Osteoblast (primary cell): Measurements from ENCODE around the gene ANXA1. TPM values are rescaled to one million over a fixed set of nuclear protein-coding genes. Genes with fewer than 3 reads are reported as not detected.
A peak's percentile ranks its signal among the peaks of the same experiment; 100 is the strongest.

Experiments used
- DNase-seq: peaks from one replicate; pipeline ENCODE4 v3.0.0; 2011; ENCODE audit warnings: low spot score, mixed read lengths; ENCODE audit not compliant: insufficient read length; ENCODE audit errors: missing footprints
- H2AFZ ChIP-seq: 2 replicates; pipeline ENCODE4 v1.6.0; 2011; ENCODE audit warnings: mild to moderate bottlenecking, low read length
- H3K27ac ChIP-seq: 2 replicates; pipeline ENCODE4 v1.5.1; 2011; ENCODE audit warnings: mild to moderate bottlenecking, low read depth, low read length, moderate library complexity
- H3K27me3 ChIP-seq: 2 replicates; pipeline ENCODE4 v1.6.0; 2012; ENCODE audit warnings: mild to moderate bottlenecking, control low read depth, inconsistent platforms, low read length, moderate library complexity; ENCODE audit not compliant: insufficient read depth
- H3K36me3 ChIP-seq: 2 replicates; pipeline ENCODE4 v1.5.1; 2011; ENCODE audit warnings: mild to moderate bottlenecking, low read length, control low read depth, moderate library complexity; ENCODE audit not compliant: insufficient read depth
- H3K4me1 ChIP-seq: 2 replicates; pipeline ENCODE4 v1.5.1; 2011; ENCODE audit warnings: mild to moderate bottlenecking, low read length, control low read depth, moderate library complexity; ENCODE audit not compliant: insufficient read depth
- H3K4me2 ChIP-seq: 2 replicates; pipeline ENCODE4 v1.6.0; 2011; ENCODE audit warnings: mild to moderate bottlenecking, low read length; ENCODE audit not compliant: insufficient read depth
- H3K4me3 ChIP-seq: fragments of 200-600 bp; sonication (generic); 3 replicates; pipeline ENCODE4 v1.5.1; 2012; ENCODE audit warnings: mild to moderate bottlenecking, low read length, inconsistent platforms; ENCODE audit not compliant: insufficient read depth
- H3K79me2 ChIP-seq: 2 replicates; pipeline ENCODE4 v1.6.0; 2012; ENCODE audit warnings: mild to moderate bottlenecking, low read length, control low read depth, inconsistent platforms; ENCODE audit not compliant: insufficient read depth
- H3K9me3 ChIP-seq: 2 replicates; pipeline ENCODE4 v1.5.1; 2011; ENCODE audit warnings: low read depth, low read length, control low read depth
- H4K20me1 ChIP-seq: 2 replicates; pipeline ENCODE4 v1.6.0; 2012; ENCODE audit warnings: mild to moderate bottlenecking, low read length, control low read depth; ENCODE audit not compliant: insufficient read depth
- total RNA-seq: library from RNA; depleted of rRNA; stranded (reverse); fragments of >200 nt; gene quantifications from 2 replicates; pipeline ENCODE4 v1.2.3, GENCODE V29; 2012
- TF ChIP-seq, protein P1 (sequence below): IDR thresholded peaks from 2 replicates; pipeline ENCODE4 v1.5.1; 2011; ENCODE audit warnings: mild to moderate bottlenecking, low read depth, low read length, moderate library complexity; ENCODE audit errors: extremely low read depth

ANXA1 gene
- total RNA-seq, 1 donor: 816 TPM

DNA sequence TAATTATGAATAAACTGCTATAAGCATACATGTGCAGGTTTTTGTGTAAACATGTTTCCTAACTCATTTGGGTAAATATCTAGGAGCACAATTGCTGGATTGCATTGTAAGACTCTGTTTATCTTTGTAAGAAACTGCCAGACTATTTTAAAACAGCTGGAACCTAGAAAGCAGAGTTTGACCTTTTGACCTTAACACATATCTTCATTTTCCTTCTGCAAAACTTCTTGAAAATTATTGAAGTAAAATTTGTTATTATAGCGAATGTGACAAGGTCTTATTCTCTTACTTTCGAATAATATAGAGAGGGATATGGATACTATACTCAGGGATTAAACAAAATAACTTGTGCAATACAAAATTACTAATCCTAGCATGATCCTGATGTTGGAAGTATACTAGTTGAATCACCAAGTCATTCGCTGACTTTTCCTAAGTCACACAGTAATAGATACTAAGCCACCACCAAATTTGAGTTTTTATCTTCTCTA, 3.2 kb upstream of the ANXA1 start:
- H3K4me3 ChIP-seq: no peak overlapping the region
- peak overlapping the region; percentile 89 for H3K27ac ChIP-seq
- TF ChIP-seq, protein P1, sequence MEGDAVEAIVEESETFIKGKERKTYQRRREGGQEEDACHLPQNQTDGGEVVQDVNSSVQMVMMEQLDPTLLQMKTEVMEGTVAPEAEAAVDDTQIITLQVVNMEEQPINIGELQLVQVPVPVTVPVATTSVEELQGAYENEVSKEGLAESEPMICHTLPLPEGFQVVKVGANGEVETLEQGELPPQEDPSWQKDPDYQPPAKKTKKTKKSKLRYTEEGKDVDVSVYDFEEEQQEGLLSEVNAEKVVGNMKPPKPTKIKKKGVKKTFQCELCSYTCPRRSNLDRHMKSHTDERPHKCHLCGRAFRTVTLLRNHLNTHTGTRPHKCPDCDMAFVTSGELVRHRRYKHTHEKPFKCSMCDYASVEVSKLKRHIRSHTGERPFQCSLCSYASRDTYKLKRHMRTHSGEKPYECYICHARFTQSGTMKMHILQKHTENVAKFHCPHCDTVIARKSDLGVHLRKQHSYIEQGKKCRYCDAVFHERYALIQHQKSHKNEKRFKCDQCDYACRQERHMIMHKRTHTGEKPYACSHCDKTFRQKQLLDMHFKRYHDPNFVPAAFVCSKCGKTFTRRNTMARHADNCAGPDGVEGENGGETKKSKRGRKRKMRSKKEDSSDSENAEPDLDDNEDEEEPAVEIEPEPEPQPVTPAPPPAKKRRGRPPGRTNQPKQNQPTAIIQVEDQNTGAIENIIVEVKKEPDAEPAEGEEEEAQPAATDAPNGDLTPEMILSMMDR: no peak
- peaks cover 28% of the 10 kb centered on the region for H3K79me2 ChIP-seq
- peak; percentile 37 for DNase-seq
- H3K4me2 ChIP-seq: peak overlapping the region; percentile 82
- no peak overlapping the region for H2AFZ ChIP-seq
- peaks cover 39% of the 10 kb centered on the region for H3K4me1 ChIP-seq
- H3K9me3 ChIP-seq: no peaks in the 10 kb centered on the region
- H4K20me1 ChIP-seq: peaks cover 6% of the 10 kb centered on the region
- H3K36me3 ChIP-seq: no peaks in the 10 kb centered on the region
- H3K27me3 ChIP-seq: no peaks in the 10 kb centered on the region

DNA sequence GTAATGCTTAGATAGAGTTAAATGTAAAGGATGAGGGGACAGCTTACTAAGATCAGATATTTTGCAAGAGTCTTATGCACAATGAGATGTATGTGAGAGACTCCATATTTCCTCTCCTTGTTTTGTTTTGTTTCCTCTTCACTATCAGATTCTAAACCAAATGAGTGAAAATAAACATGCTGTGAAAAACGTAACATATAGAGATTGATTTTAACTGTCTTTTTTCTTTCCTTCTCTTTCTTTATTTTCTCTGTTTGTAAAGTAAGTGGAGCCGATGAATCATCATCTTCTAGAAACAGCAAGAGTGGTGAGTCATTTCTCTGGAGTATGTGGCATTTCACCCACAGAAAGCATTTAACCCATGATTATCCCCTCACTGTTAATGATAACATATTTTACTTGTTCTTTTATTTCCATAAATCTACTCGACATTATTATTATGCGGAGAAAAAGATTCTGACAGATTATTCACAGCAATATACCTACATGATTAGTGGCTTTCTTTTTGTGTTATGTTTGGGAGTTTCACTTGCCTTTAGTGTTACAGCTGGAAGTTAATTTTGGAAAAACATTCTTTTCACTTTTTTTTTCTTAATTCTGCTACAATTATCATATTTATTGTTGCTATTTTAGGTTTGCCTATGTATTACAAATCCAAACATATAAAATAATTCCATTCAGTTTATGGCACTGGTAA, 2.1 kb upstream of the ANXA1 start:
- Histone ChIP-seq H3K27me3 (no peaks in the 10 kb centered on the region), H4K20me1 (peaks cover 16% of the 10 kb centered on the region), H3K4me1 (peaks cover 39% of the 10 kb centered on the region), H3K79me2 (peaks cover 38% of the 10 kb centered on the region), H3K9me3 (no peaks in the 10 kb centered on the region), H2AFZ (peak overlapping the region; percentile 43), H3K4me2 (peak overlapping the region; percentile 82), H3K27ac (peak overlapping the region; percentile 89), H3K36me3 (peaks cover 3% of the 10 kb centered on the region), H3K4me3 (peak overlapping the region; percentile 54)
- peak; percentile 73 for DNase-seq
- TF ChIP-seq, protein P1: no peak

DNA sequence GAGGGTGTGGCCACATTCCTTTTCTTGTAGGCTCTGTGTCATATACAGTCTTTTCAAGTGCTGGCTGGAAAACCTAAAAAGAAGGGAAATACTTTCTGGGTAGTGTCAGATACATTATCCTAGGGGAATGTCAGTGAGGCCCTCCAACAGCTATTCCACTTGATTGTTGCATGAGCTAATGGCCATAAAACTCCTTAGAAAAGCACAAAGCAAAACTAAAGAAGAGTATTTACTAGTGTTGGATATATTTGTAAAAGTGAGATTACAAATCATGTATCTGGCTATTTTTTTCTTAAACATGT, 829 bp downstream of the ANXA1 start:
- H4K20me1 ChIP-seq: peaks cover 41% of the 10 kb centered on the region
- H2AFZ ChIP-seq: no peak overlapping the region
- peaks cover 18% of the 10 kb centered on the region for H3K36me3 ChIP-seq
- peak overlapping the region; percentile 83 for H3K4me2 ChIP-seq
- H3K79me2 ChIP-seq: peaks cover 65% of the 10 kb centered on the region
- DNase-seq: no peak
- H3K4me1 ChIP-seq: peaks cover 56% of the 10 kb centered on the region
- H3K4me3 ChIP-seq: peak overlapping the region; percentile 79
- no peaks in the 10 kb centered on the region for H3K27me3 ChIP-seq
- no peaks in the 10 kb centered on the region for H3K9me3 ChIP-seq
- H3K27ac ChIP-seq: peak overlapping the region; percentile 89
- TF ChIP-seq, protein P1: no peak

DNA sequence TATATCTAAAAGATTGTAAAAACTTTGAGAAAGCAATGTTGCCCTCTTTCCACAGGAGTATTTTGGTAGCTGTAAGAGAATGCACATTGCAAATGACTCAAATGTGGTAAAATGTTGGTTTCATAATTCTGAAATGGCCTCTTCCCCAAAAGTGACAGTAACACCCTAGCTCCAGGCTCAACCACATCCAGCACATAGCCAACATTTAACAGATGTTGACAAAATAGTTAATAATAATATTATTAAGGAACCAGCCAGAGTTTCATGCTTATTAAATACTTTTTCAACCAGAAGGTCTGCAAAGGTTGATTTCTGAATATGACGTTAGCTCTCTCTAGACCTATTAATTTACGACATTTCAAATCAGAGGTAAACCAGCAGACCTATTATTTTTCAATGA, 1.3 kb downstream of the ANXA1 start:
- DNase-seq: peak; percentile 23
- Histone ChIP-seq H4K20me1 (peaks cover 46% of the 10 kb centered on the region), H3K9me3 (no peaks in the 10 kb centered on the region), H3K4me1 (peaks cover 56% of the 10 kb centered on the region), H3K27ac (peak overlapping the region; percentile 89), H3K4me3 (peak overlapping the region; percentile 79), H3K27me3 (no peaks in the 10 kb centered on the region), H3K4me2 (peak overlapping the region; percentile 83), H3K36me3 (peaks cover 21% of the 10 kb centered on the region), H2AFZ (no peak overlapping the region), H3K79me2 (peaks cover 70% of the 10 kb centered on the region)
- TF ChIP-seq, protein P1: no peak
